Mucosa of descending colon (tissue), 3 donors: ENCODE measurements around the gene TMEM53. TPM values are rescaled to one million over a fixed set of nuclear protein-coding genes. Genes with fewer than 3 reads are reported as not detected.

Experiments used
- ATAC-seq: fragments of 200-7000 bp; cut with Tn5 transposase; one replicate; pipeline ENCODE4 v1.9.1; 2020; ENCODE audit warnings: mild to moderate bottlenecking, moderate library complexity
- DNase-seq, 3 donors: peaks; one replicate each; pipeline ENCODE4 v3.0.0-alpha.2; 2020
- H3K36me3 ChIP-seq: fragments of 200-600 bp; one replicate; pipeline ENCODE4 v1.8.0; 2021; ENCODE audit warnings: low read depth, mild to moderate bottlenecking
- H3K4me1 ChIP-seq: fragments of 200-600 bp; one replicate; pipeline ENCODE4 v1.8.0; 2021; ENCODE audit warnings: low read depth, mild to moderate bottlenecking
- H3K4me3 ChIP-seq: fragments of 200-600 bp; one replicate; pipeline ENCODE4 v1.8.0; 2021; ENCODE audit warnings: mild to moderate bottlenecking
- H3K9me3 ChIP-seq: fragments of 200-600 bp; one replicate; pipeline ENCODE4 v1.8.0; 2021; ENCODE audit warnings: mild to moderate bottlenecking
- CTCF ChIP-seq: fragments of 200-600 bp; IDR thresholded peaks from one replicate; pipeline ENCODE4 v1.8.0; 2022; ENCODE audit warnings: antibody characterized with exemption, mild to moderate bottlenecking
- intact Hi-C, 2 donors: fragments of 100-400 bp; cut with DNase I in 1 of 2; cut with micrococcal nuclease in 1 of 2; formaldehyde crosslinking; loops; one replicate each; pipeline versions ENCODE4 v1.11.0 to v1.11.1; 2022; cut with DNase I, micrococcal nuclease
- total RNA-seq, 3 donors: library from RNA; stranded (reverse); fragmentation: NEBNext Ultra II Directional in 2 of 3; extraction: Animal tissue kit (Norgen Biotek cat#: 25700) in 2 of 3; gene quantifications; one replicate each; pipeline versions ENCODE4 v1.2.1 to v1.2.4, GENCODE V29; 2021 to 2023
- donor health status: DM: no; HTN: no; CAD: no; lungs with moderate emphysema.
- donor health status: DM: no; HTN: no; CAD: no.
- donor health status: DM: no; HTN: yes; CAD: no.

Gene TMEM53
- total RNA-seq, 3 donors from 2014 or later: 19.3 to 46.0 (median 36.6) TPM

- intact Hi-C loops: no loop called here
- Histone ChIP-seq H3K4me1 (no peaks in the 10 kb centered on the region), H3K36me3 (no peaks in the 10 kb centered on the region), H3K4me3 (no peak overlapping the region), H3K9me3 (no peaks in the 10 kb centered on the region)
- DNase-seq: no peak
- no peak for TF ChIP-seq CTCF
- peak; percentile 30 for ATAC-seq
Observed at GRCh38 chr1:44648529-44649250, 25.6 kb downstream of the TMEM53 start.

GRCh38 chr1:44647896-44648295 is 26.4 kb downstream of the TMEM53 start:
- DNase-seq (no peak), ATAC-seq (no peak)
- no peak for TF ChIP-seq CTCF
- intact Hi-C loops: no loop called here
- Histone ChIP-seq H3K4me3 (no peak overlapping the region), H3K9me3 (no peaks in the 10 kb centered on the region), H3K36me3 (no peaks in the 10 kb centered on the region), H3K4me1 (no peaks in the 10 kb centered on the region)

- intact Hi-C loops: no loop called here
- TF ChIP-seq CTCF: no peak
- ATAC-seq: no peak
- Histone ChIP-seq H3K4me3 (no peak overlapping the region), H3K36me3 (no peaks in the 10 kb centered on the region), H3K4me1 (no peaks in the 10 kb centered on the region), H3K9me3 (no peaks in the 10 kb centered on the region)
- DNase-seq: no peak
Observed at GRCh38 chr1:44646261-44647110, 27.8 kb downstream of the TMEM53 start.

GRCh38 chr1:44645476-44646244 is 28.6 kb downstream of the TMEM53 start:
- no peaks in the 10 kb centered on the region for H3K36me3 ChIP-seq
- H3K4me3 ChIP-seq: no peak overlapping the region
- H3K4me1 ChIP-seq: no peaks in the 10 kb centered on the region
- TF ChIP-seq CTCF: no peak
- ATAC-seq (peak; percentile 5), DNase-seq (no peak)
- H3K9me3 ChIP-seq: no peaks in the 10 kb centered on the region
- intact Hi-C loops: no loop called here

GRCh38 chr1:44644806-44645205 is 29.5 kb downstream of the TMEM53 start:
- DNase-seq (no peak), ATAC-seq (no peak)
- no peaks in the 10 kb centered on the region for H3K36me3 ChIP-seq
- intact Hi-C loops: no loop called here
- TF ChIP-seq CTCF: no peak
- no peaks in the 10 kb centered on the region for H3K9me3 ChIP-seq
- no peak overlapping the region for H3K4me3 ChIP-seq
- H3K4me1 ChIP-seq: no peaks in the 10 kb centered on the region
